AG04449 (cell line): ENCODE results near the gene MAP2K1.

Source experiments
- CTCF ChIA-PET: fragments of 350-600 bp; formaldehyde crosslinking; extraction: SDS; loops from one replicate; lab custom pipeline; 2021; ENCODE audit warnings: antibody characterized with exemption; lab: Yijun Ruan, JAX
- POLR2A ChIA-PET: fragments of 400-600, 350-600 bp; formaldehyde crosslinking; extraction: SDS; loops from one replicate; lab custom pipeline; 2020; ENCODE audit warnings: antibody characterized with exemption, inconsistent platforms; lab: Yijun Ruan, JAX
- DNase-seq: peaks from one replicate; pipeline ENCODE4 v3.0.0-alpha.2; 2010; ENCODE audit warnings: low read depth, low spot score
- H3K4me3 ChIP-seq: 2 replicates; pipeline ENCODE4 v1.5.1; 2011; ENCODE audit warnings: low read depth, mild to moderate bottlenecking, control low read depth, low read length
- TF ChIP-seq, protein P1 (sequence below): IDR thresholded peaks from one replicate; pipeline ENCODE4 v1.5.1; 2011; ENCODE audit warnings: mild to moderate bottlenecking, moderate library complexity, low read length, control low read depth, inconsistent platforms; ENCODE audit not compliant: insufficient read depth; ENCODE audit errors: missing control alignments

MAP2K1 gene

DNA sequence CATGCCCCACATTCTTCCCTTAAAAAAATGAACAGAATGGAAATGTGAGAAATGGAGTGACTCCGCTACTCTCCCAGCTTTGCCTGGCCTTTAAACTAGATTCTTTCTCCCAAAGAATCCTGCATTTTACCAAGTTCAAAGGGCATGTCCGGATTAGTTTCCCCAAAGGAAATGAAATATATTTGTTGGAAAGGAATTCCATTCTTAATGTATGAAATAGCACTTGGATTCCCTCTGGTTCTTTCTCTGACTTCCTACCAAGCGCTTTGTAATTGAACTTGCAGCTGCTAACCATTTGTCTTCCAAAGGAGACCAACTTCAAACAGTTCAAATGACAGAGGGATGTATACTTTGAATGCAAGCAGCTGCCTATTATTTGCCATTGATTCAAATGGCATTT is 18.9 kb downstream of the MAP2K1 start:
- POLR2A ChIA-PET = no interaction called here
- TF ChIP-seq, protein P1, sequence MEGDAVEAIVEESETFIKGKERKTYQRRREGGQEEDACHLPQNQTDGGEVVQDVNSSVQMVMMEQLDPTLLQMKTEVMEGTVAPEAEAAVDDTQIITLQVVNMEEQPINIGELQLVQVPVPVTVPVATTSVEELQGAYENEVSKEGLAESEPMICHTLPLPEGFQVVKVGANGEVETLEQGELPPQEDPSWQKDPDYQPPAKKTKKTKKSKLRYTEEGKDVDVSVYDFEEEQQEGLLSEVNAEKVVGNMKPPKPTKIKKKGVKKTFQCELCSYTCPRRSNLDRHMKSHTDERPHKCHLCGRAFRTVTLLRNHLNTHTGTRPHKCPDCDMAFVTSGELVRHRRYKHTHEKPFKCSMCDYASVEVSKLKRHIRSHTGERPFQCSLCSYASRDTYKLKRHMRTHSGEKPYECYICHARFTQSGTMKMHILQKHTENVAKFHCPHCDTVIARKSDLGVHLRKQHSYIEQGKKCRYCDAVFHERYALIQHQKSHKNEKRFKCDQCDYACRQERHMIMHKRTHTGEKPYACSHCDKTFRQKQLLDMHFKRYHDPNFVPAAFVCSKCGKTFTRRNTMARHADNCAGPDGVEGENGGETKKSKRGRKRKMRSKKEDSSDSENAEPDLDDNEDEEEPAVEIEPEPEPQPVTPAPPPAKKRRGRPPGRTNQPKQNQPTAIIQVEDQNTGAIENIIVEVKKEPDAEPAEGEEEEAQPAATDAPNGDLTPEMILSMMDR = no peak
- DNase-seq = no peak
- CTCF ChIA-PET = interaction anchor here (0.6 to 1.2 kb wide), 3 partner anchors 10 to 92 kb away, joined by 3 read pairs; partner anchors contain the start of gene SNAPC5
- no peak overlapping the region for H3K4me3 ChIP-seq

DNA sequence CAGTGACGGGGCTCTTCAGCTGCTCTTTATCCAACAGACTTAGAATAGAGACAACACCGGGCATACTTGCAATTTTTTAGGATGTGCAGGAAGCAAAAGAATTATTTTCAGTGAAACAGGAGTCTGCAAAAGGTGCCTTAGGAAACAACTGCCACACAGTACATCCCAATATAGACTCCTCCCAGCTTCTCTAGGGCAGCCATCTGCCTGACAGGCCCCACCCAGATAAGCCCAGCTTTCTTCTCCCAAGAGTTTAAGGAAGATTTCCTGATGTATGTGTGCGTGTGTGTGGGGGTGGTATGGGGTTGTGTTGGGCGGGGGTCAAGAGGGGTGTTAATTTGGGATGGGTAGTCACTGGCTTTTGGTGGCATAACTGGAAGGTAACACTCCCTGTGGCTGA is 21.5 kb downstream of the MAP2K1 start:
- POLR2A ChIA-PET = no interaction called here
- TF ChIP-seq, protein P1 = no peak
- CTCF ChIA-PET = interaction anchor here (1.1 kb wide), 1 partner anchor 20 kb away, joined by 3 read pairs; no protein-coding TSS in a partner anchor
- H3K4me3 ChIP-seq = no peak overlapping the region
- no peak for DNase-seq

DNA sequence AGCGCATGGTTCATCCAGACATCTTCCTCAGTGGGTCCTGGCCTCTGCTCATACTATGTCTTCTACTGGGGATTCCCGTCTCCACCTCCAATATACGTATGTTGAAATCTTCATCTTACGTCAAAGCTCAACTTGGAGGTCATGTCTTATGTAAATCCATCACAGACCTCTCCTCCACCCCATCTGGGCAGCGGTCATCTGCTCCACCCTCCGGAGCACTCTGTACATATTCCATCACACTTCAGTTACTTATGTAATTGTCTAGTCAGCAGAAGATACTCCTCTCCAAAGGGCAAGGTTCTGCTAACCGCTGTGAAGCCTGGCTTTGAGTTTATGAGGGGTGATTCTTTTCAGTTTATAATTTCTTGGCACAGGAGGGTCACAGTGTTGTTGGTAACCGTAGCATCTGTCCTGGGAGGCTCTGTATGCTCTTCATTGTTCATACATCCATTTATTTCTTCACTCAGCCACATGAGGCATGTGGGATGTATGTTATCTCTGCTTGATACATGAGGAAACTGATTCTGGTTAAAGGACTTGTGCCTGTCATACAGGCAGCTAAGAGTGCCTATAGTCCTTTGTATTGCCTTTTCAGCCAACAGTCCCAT is 22.1 kb downstream of the MAP2K1 start:
- CTCF ChIA-PET = no interaction called here

DNA sequence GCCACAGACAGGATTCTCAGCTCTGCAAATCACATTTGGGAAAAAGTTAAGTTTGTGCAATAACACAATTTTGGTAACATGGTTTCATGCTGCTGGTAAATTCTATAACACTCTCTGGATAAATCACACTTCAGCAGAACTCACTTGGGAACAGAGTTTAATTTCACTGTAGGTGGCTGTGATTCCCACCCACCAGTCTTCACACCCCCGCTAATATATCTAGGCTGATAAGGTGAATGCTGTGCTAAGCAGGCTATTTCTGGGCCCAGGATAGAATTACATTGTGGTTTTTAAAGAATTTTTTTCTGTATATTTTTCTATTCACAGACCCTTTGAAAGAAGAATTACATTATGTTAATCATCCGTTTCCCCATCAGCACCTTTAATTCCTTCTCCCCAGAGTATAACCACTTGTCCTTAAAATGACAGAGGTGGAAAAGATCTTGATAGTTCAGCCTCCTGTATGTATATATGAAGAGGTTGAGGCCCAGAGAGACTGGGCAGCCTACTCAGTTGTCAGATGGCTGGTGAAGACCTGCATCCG is 22.9 kb downstream of the MAP2K1 start:
- TF ChIP-seq, protein P1 = no peak
- no peak overlapping the region for H3K4me3 ChIP-seq
- POLR2A ChIA-PET = no interaction called here
- no peak for DNase-seq
- CTCF ChIA-PET = no interaction called here

More for the DNA sequence above, 22.1 kb downstream of the MAP2K1 start:
- H3K4me3 ChIP-seq = no peak overlapping the region
- TF ChIP-seq, protein P1 = no peak
- POLR2A ChIA-PET = no interaction called here
- no peak for DNase-seq

DNA sequence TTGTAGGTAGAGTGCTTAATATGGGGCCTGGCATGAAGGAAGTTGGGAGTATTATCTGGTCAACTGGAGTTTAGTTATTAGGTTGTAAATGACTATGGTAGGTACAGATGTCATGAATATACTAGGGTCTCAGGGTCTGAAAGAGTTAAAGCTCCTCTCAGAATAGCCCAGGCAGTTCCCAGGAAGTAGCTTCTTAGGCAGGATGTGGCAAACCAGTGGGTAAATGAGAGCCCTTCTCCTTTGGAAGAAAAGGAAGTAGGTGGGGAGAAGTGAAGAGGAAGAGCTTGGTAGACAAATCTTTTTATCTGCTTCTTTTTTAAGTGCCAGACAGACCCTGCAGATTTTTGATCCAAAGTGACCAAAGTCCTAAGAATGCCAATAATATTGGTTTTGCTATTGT is 24.5 kb downstream of the MAP2K1 start:
- ChIA-PET POLR2A (no interaction called here), CTCF (interaction anchor here (0.6 to 1.6 kb wide), 4 partner anchors 9 to 88 kb away, joined by 3 to 4 read pairs (median 4); partner anchors contain the start of gene SNAPC5)
- H3K4me3 ChIP-seq = no peak overlapping the region
- TF ChIP-seq, protein P1 = no peak
- no peak for DNase-seq

DNA sequence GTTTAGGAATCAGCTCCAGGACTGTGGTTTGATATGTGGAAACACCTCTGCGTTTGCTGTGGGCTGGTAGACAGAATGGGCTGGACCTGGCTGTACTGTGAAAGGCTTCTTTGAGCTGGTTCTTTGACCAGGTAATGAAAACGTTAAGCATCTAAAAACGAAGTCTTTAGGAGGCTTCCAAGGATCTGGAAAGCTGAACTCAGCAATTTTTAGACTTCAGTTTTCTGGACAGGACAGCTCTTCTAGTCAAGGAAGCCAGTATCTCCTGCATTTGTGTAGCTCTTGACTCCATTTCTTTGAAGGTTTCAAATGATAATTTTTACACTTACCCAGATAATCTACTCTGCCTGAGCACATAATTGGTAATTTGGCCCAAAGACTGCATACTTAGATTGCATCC is 25.5 kb downstream of the MAP2K1 start:
- ChIA-PET POLR2A (no interaction called here), CTCF (interaction anchor here (1.4 to 1.6 kb wide), 2 partner anchors 13 to 86 kb away, joined by 3 to 4 read pairs; partner anchors contain the start of gene SNAPC5)
- H3K4me3 ChIP-seq = no peak overlapping the region
- no peak for DNase-seq
- TF ChIP-seq, protein P1 = no peak
